Measurements from ENCODE around the gene SDK1. TPM values are rescaled to one million over a fixed set of nuclear protein-coding genes. Genes with fewer than 3 reads are reported as not detected.

Gene SDK1
- polyA plus RNA-seq, 2 of the 4 experiments (the other 2 are of a cell fraction), result 0.12 to 0.28 TPM

DNA sequence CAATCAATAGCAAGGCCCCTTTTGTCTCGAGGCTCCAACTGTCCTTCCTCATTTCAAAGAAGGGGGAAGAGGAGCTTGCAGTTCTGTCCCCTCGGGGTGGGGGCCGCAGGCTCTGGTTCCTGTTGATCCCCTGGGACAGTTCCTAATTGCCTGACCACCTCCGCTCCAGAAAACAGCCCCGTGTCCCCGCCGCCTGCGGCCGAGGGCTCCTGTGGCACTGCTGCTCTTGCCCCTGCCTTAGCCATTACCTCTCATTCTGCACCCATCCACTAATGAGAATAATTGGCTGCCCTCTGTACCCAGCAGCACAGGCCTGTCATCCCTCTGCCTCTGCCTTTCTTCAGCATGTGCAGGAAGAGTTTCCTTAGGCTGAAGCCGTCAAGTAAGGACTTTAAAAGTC is 712.7 kb downstream of the SDK1 start:
- no peak for FAIRE-seq
- H3K4me3 ChIP-seq, result no peak overlapping the region
- no peak for TF ChIP-seq RCOR1 (IDR thresholded peaks at IDR 0.05; ENCODE audit: low read depth, low read length)
- no peak for TF ChIP-seq ZNF302 (CRISPR knock-in tag; IDR thresholded peaks at IDR 0.05)
- TF ChIP-seq, protein P1, sequence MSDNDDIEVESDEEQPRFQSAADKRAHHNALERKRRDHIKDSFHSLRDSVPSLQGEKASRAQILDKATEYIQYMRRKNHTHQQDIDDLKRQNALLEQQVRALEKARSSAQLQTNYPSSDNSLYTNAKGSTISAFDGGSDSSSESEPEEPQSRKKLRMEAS (IDR thresholded peaks at IDR 0.05), result no peak
- no peak for TF ChIP-seq EHMT2 (IDR thresholded peaks at IDR 0.05; ENCODE audit: low read depth)
- TF ChIP-seq NFE2L2 (conservative IDR thresholded peaks at IDR 0.05; ENCODE audit: low read length), result no peak
- TF ChIP-seq CHD2 (IDR thresholded peaks at IDR 0.05; ENCODE audit: low read length, partially characterized antibody), result no peak
- TF ChIP-seq, protein P2, sequence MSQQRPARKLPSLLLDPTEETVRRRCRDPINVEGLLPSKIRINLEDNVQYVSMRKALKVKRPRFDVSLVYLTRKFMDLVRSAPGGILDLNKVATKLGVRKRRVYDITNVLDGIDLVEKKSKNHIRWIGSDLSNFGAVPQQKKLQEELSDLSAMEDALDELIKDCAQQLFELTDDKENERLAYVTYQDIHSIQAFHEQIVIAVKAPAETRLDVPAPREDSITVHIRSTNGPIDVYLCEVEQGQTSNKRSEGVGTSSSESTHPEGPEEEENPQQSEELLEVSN (IDR thresholded peaks at IDR 0.05; ENCODE audit: borderline replicate concordance, low read depth), result no peak
- TF ChIP-seq ZSCAN20 (CRISPR knock-in tag; IDR thresholded peaks at IDR 0.05), result no peak
- no peak for TF ChIP-seq ZC3H11A (IDR thresholded peaks at IDR 0.05)
- TF ChIP-seq RAD21 (conservative IDR thresholded peaks at IDR 0.05 in 1 of 2, IDR thresholded peaks at IDR 0.05 in 1 of 2), result no peak
- TF ChIP-seq EHF (CRISPR knock-in tag; IDR thresholded peaks at IDR 0.05), result no peak
- TF ChIP-seq MYC (IDR thresholded peaks at IDR 0.05; ENCODE audit: borderline replicate concordance, low read length), result no peak
- no peak for TF ChIP-seq HOXB5 (CRISPR knock-in tag; IDR thresholded peaks at IDR 0.05)
- no peak for TF ChIP-seq NPAS2 (CRISPR knock-in tag; IDR thresholded peaks at IDR 0.05; ENCODE audit: borderline replicate concordance)
- TF ChIP-seq BHLHE40 (IDR thresholded peaks at IDR 0.05; ENCODE audit: low read depth, low read length), result no peak
- no peak for TF ChIP-seq RNF2 (IDR thresholded peaks at IDR 0.05; ENCODE audit: borderline replicate concordance, low read depth)
- no peak for TF ChIP-seq ZFP36 (IDR thresholded peaks at IDR 0.05; ENCODE audit: borderline replicate concordance, partially characterized antibody)
- no peak overlapping the region for H3K4me2 ChIP-seq
- H3K4me1 ChIP-seq, result no peaks in the 10 kb centered on the region
- ChIA-PET CTCF (interaction anchor here (1.7 to 2.0 kb wide), 2 partner anchors 11 to 13 kb away, joined by 4 to 6 read pairs; no protein-coding TSS in a partner anchor), POLR2A (no interaction called here)
- H3K9me3 ChIP-seq, result peaks cover 14% of the 10 kb centered on the region
- no peak for DNase-seq (ENCODE audit: low read depth in 1 of 2, low spot score in 1 of 2)
- WGBS (ENCODE audit: missing lambda C conversion rate), result 25% methylated on average over 4 of the region's 10 CpGs
- no peak for ATAC-seq
- no peak overlapping the region for H3K27ac ChIP-seq

DNA sequence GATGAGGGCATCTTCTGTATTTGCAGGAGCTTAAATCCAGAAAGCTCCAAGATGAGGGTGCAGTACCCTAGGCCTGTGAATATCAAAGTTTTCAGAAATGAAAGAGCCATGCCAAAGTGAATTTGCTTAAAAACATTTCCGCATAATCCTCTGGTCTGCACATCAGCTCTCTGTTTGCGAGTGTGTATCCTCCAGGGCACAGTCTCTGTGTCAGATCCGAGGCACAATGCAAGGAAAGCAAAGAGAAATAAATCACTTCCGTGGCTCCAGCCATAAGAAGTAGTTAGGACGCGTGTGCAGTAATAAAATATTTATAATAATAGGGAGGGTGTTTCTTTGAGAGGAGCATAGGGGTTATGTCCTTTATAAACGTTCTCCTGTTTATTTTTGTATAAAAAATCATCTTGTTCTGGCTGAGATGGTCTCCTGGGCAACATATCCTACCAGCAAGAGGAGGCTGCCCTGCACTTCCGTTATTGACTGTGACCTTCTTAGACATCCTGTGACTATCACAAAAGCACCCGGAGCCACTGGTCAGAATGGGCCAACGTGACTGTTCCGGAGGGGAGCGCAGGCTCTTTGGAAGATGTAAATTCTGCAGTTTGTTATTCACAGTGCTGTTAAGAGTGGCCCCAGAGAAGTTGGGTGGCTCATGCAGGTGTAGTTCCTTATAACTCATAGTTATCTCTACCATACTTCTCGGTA is 713.4 kb downstream of the SDK1 start:
- H3K4me1 ChIP-seq, result no peaks in the 10 kb centered on the region
- no peak overlapping the region for H3K4me2 ChIP-seq
- ChIA-PET CTCF (interaction anchor here (2.0 kb wide), 1 partner anchor 12 kb away, joined by 6 read pairs; no protein-coding TSS in a partner anchor), POLR2A (no interaction called here)
- 53% methylated on average over 13 of the region's 13 CpGs for WGBS (ENCODE audit: missing lambda C conversion rate)
- TF ChIP-seq MAFK (IDR thresholded peaks at IDR 0.05; ENCODE audit: partially characterized antibody) (no peak), FOSB (CRISPR knock-in tag; IDR thresholded peaks at IDR 0.05) (no peak), KDM5A (IDR thresholded peaks at IDR 0.05) (no peak), POLR2AphosphoS2 (conservative IDR thresholded peaks at IDR 0.05; ENCODE audit: low read length) (no peak)
- ATAC-seq (no peak), FAIRE-seq (no peak), DNase-seq (ENCODE audit: low read depth in 1 of 2, low spot score in 1 of 2) (no peak)
- H3K9me3 ChIP-seq, result peaks cover 22% of the 10 kb centered on the region
- no peak overlapping the region for H3K4me3 ChIP-seq
- no peak overlapping the region for H3K27ac ChIP-seq

DNA sequence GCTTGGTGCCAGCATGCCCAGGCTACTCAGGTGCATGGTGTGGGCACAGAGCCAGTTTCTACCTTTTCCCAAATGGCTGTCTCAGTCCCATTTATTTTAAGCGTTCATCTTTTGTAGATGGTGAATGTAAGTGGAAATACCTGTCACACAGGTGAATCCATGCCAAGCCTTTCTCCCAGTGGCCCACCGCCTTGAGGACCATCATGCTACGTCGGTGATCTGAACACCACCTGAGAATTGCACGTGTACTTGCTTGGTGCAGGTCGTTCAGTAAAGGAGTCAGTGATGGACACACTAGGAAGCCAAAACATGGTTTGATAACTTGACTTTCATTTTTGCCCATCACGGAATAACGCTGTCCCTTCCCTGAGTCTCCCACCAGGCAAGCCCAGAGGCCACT is 714.3 kb downstream of the SDK1 start:
- Histone ChIP-seq H3K4me2 (no peak overlapping the region), H3K27ac (no peak overlapping the region), H3K4me1 (no peaks in the 10 kb centered on the region), H3K9me3 (peaks cover 26% of the 10 kb centered on the region), H3K4me3 (no peak overlapping the region)
- ChIA-PET CTCF (no interaction called here), POLR2A (no interaction called here)
- no peak for DNase-seq (ENCODE audit: low read depth in 1 of 2, low spot score in 1 of 2)
- ATAC-seq, result no peak
- FAIRE-seq, result no peak
- 50% methylated on average over 8 of the region's 8 CpGs for WGBS (ENCODE audit: missing lambda C conversion rate)
- TF ChIP-seq EHMT2 (IDR thresholded peaks at IDR 0.05; ENCODE audit: low read depth), result no peak
- TF ChIP-seq SMC3 (IDR thresholded peaks at IDR 0.05), result no peak
- TF ChIP-seq RFX5 (IDR thresholded peaks at IDR 0.05), result no peak
- TF ChIP-seq MAFK (IDR thresholded peaks at IDR 0.05; ENCODE audit: partially characterized antibody), result no peak
- TF ChIP-seq RNF2 (IDR thresholded peaks at IDR 0.05; ENCODE audit: borderline replicate concordance, low read depth), result no peak
- TF ChIP-seq HOXB5 (CRISPR knock-in tag; IDR thresholded peaks at IDR 0.05), result no peak
- TF ChIP-seq, protein P3, sequence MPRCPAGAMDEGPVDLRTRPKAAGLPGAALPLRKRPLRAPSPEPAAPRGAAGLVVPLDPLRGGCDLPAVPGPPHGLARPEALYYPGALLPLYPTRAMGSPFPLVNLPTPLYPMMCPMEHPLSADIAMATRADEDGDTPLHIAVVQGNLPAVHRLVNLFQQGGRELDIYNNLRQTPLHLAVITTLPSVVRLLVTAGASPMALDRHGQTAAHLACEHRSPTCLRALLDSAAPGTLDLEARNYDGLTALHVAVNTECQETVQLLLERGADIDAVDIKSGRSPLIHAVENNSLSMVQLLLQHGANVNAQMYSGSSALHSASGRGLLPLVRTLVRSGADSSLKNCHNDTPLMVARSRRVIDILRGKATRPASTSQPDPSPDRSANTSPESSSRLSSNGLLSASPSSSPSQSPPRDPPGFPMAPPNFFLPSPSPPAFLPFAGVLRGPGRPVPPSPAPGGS (IDR thresholded peaks at IDR 0.05), result no peak
- no peak for TF ChIP-seq POLR2A (IDR thresholded peaks at IDR 0.05; ENCODE audit: low read length)
- TF ChIP-seq TFCP2L1 (CRISPR knock-in tag; IDR thresholded peaks at IDR 0.05), result no peak
- TF ChIP-seq, protein P4, sequence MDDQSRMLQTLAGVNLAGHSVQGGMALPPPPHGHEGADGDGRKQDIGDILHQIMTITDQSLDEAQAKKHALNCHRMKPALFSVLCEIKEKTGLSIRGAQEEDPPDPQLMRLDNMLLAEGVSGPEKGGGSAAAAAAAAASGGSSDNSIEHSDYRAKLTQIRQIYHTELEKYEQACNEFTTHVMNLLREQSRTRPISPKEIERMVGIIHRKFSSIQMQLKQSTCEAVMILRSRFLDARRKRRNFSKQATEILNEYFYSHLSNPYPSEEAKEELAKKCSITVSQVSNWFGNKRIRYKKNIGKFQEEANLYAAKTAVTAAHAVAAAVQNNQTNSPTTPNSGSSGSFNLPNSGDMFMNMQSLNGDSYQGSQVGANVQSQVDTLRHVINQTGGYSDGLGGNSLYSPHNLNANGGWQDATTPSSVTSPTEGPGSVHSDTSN (IDR thresholded peaks at IDR 0.05), result no peak
- TF ChIP-seq, protein P5, sequence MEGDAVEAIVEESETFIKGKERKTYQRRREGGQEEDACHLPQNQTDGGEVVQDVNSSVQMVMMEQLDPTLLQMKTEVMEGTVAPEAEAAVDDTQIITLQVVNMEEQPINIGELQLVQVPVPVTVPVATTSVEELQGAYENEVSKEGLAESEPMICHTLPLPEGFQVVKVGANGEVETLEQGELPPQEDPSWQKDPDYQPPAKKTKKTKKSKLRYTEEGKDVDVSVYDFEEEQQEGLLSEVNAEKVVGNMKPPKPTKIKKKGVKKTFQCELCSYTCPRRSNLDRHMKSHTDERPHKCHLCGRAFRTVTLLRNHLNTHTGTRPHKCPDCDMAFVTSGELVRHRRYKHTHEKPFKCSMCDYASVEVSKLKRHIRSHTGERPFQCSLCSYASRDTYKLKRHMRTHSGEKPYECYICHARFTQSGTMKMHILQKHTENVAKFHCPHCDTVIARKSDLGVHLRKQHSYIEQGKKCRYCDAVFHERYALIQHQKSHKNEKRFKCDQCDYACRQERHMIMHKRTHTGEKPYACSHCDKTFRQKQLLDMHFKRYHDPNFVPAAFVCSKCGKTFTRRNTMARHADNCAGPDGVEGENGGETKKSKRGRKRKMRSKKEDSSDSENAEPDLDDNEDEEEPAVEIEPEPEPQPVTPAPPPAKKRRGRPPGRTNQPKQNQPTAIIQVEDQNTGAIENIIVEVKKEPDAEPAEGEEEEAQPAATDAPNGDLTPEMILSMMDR (IDR thresholded peaks at IDR 0.05), result no peak
- no peak for TF ChIP-seq JUN (IDR thresholded peaks at IDR 0.05)
- TF ChIP-seq ZSCAN20 (CRISPR knock-in tag; IDR thresholded peaks at IDR 0.05), result no peak
- TF ChIP-seq, protein P6, sequence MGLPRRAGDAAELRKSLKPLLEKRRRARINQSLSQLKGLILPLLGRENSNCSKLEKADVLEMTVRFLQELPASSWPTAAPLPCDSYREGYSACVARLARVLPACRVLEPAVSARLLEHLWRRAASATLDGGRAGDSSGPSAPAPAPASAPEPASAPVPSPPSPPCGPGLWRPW (IDR thresholded peaks at IDR 0.05), result no peak

Data from A549 (cell line).